ENCODE results near the gene ZSCAN16.

- TF ChIP-seq CTCF (IDR thresholded peaks at IDR 0.05 in 2 of 3, conservative IDR thresholded peaks at IDR 0.05 in 1 of 3; ENCODE audit: insufficient read depth in 2 of 3, low read depth in 1 of 3, low read length in 3 of 3), result no peak
- no peak for TF ChIP-seq BCL6 (CRISPR knock-in tag; IDR thresholded peaks at IDR 0.05)
- TF ChIP-seq CREB1 (IDR thresholded peaks at IDR 0.05), result no peak
- TF ChIP-seq CREB1 (CRISPR knock-in tag; IDR thresholded peaks at IDR 0.05), result no peak
- no peak for TF ChIP-seq TFAP4 (CRISPR knock-in tag; IDR thresholded peaks at IDR 0.05; ENCODE audit: borderline replicate concordance)
Observed at GRCh38 chr6:28078836-28079235, 45.6 kb upstream of the ZSCAN16 start.
